Left renal pelvis (tissue), 4 donors: ENCODE data around the gene PID1. TPM values are rescaled to one million over a fixed set of nuclear protein-coding genes. Genes with fewer than 3 reads are reported as not detected.
"Not testable (repeated sequence)": the region's sequence is repeated elsewhere in the genome, so short reads cannot be mapped to it uniquely, and the experiment has no call there.

Experiments used
- DNase-seq, 4 donors: peaks; one replicate each; pipeline ENCODE4 v3.0.0-alpha.2; 2013; ENCODE audit warnings: low read depth in 4 of 4, low spot score in 3 of 4
- polyA plus RNA-seq, 4 donors: library from polyadenylated mRNA; unstranded; fragments of 120-200 nt; gene quantifications; one replicate each; pipeline ENCODE4 v1.2.1, GENCODE V29; 2013; ENCODE audit not compliant: insufficient read length in 4 of 4

The PID1 gene
- polyA plus RNA-seq, 4 donors = 4.1 to 23.0 (median 10.1) TPM

GRCh38 chr2:229220254-229220653, 50.8 kb downstream of the PID1 start:
- no peak for DNase-seq

GRCh38 chr2:229218329-229218921, 52.7 kb downstream of the PID1 start:
- DNase-seq = no peak

- no peak for DNase-seq
Observed at GRCh38 chr2:229212241-229212640, 58.8 kb downstream of the PID1 start.

GRCh38 chr2:229210641-229211040, 60.4 kb downstream of the PID1 start:
- no peak for DNase-seq

GRCh38 chr2:229206548-229206947, 64.5 kb downstream of the PID1 start:
- no peak for DNase-seq

- no peak for DNase-seq
Observed at GRCh38 chr2:229205704-229206103, 65.4 kb downstream of the PID1 start.

GRCh38 chr2:229202646-229203045, 68.4 kb downstream of the PID1 start:
- no peak for DNase-seq

GRCh38 chr2:229201521-229201920, 69.6 kb downstream of the PID1 start:
- DNase-seq = no peak

- no peak for DNase-seq
Observed at GRCh38 chr2:229199267-229199666, 71.8 kb downstream of the PID1 start.

GRCh38 chr2:229196448-229196847, 74.6 kb downstream of the PID1 start:
- no peak for DNase-seq

- no peak for DNase-seq
Observed at GRCh38 chr2:229195346-229195947, 75.6 kb downstream of the PID1 start.

- DNase-seq = no peak
Observed at GRCh38 chr2:229193281-229193680, 77.8 kb downstream of the PID1 start.

- no peak for DNase-seq
Observed at GRCh38 chr2:229191413-229191812, 79.7 kb downstream of the PID1 start.

GRCh38 chr2:229187123-229187522, 84.0 kb downstream of the PID1 start:
- not testable (repeated sequence) for DNase-seq

GRCh38 chr2:229181641-229182040, 89.4 kb downstream of the PID1 start:
- DNase-seq = no peak

GRCh38 chr2:229180658-229181057, 90.4 kb downstream of the PID1 start:
- DNase-seq = no peak

GRCh38 chr2:229179628-229180027, 91.5 kb downstream of the PID1 start:
- DNase-seq = no peak

- DNase-seq = no peak
Observed at GRCh38 chr2:229178706-229179105, 92.4 kb downstream of the PID1 start.

GRCh38 chr2:229178117-229178516, 93.0 kb downstream of the PID1 start:
- DNase-seq = no peak

GRCh38 chr2:229176136-229176535, 95.0 kb downstream of the PID1 start:
- DNase-seq = no peak

- no peak for DNase-seq
Observed at GRCh38 chr2:229175497-229175863, 95.6 kb downstream of the PID1 start.

- peak in 1 of 4 donors; percentile 3 for DNase-seq
Observed at GRCh38 chr2:229174794-229175496, 96.1 kb downstream of the PID1 start.
